Measurements from ENCODE around the gene AK8. TPM values are rescaled to one million over a fixed set of nuclear protein-coding genes. Genes with fewer than 3 reads are reported as not detected.

Gene AK8
- total RNA-seq, 1 experiment from 2014 or later = not detected

GRCh38 chr9:132797861-132798659 is 80.0 kb downstream of the AK8 start:
- Histone ChIP-seq H3K4me3 (ENCODE audit: low read depth, low read length, poor library complexity, severe bottlenecking) (no peak overlapping the region), H3K4me1 (ENCODE audit: insufficient read depth, low read length, poor library complexity, severe bottlenecking) (peaks cover 3% of the 10 kb centered on the region), H3K27me3 (replicated peaks; ENCODE audit: insufficient read depth, low read depth, low read length, poor library complexity) (peaks cover 22% of the 10 kb centered on the region), H3K36me3 (ENCODE audit: insufficient read depth, low read length, poor library complexity, severe bottlenecking) (no peaks in the 10 kb centered on the region), H3K9me3 (ENCODE audit: low read depth, low read length, poor library complexity, severe bottlenecking) (no peaks in the 10 kb centered on the region), H3K27ac (ENCODE audit: low read depth, low read length, poor library complexity, severe bottlenecking) (no peak overlapping the region)
- intact Hi-C loops (cut with micrococcal nuclease; ENCODE audit: unreplicated experiment) = no loop called here
- no TSS peak for BruUV-seq (replicated peaks)
- POLR2A ChIA-PET (ENCODE audit: low non-redundant PET) = no interaction called here
- TF ChIP-seq CTCF (conservative IDR thresholded peaks at IDR 0.05; ENCODE audit: low read depth, low read length) (no peak), EZH2 (IDR thresholded peaks at IDR 0.05; ENCODE audit: borderline replicate concordance, low read depth, low read length, poor library complexity, severe bottlenecking) (no peak)
- DNase-seq (ENCODE audit: low spot score) = no peak
- CTCF ChIA-PET = interaction anchor here (0.7 kb wide), 1 partner anchor 105 kb away, joined by 4 read pairs; no protein-coding TSS in a partner anchor

- Histone ChIP-seq H3K4me3 (ENCODE audit: low read depth, low read length, poor library complexity, severe bottlenecking) (no peak overlapping the region), H3K4me1 (ENCODE audit: insufficient read depth, low read length, poor library complexity, severe bottlenecking) (peaks cover 3% of the 10 kb centered on the region), H3K27ac (ENCODE audit: low read depth, low read length, poor library complexity, severe bottlenecking) (no peak overlapping the region), H3K27me3 (replicated peaks; ENCODE audit: insufficient read depth, low read depth, low read length, poor library complexity) (peaks cover 16% of the 10 kb centered on the region), H3K9me3 (ENCODE audit: low read depth, low read length, poor library complexity, severe bottlenecking) (no peaks in the 10 kb centered on the region), H3K36me3 (ENCODE audit: insufficient read depth, low read length, poor library complexity, severe bottlenecking) (no peaks in the 10 kb centered on the region)
- intact Hi-C loops (cut with micrococcal nuclease; ENCODE audit: unreplicated experiment) = no loop called here
- ChIA-PET POLR2A (ENCODE audit: low non-redundant PET) (no interaction called here), CTCF (no interaction called here)
- TF ChIP-seq CTCF (conservative IDR thresholded peaks at IDR 0.05; ENCODE audit: low read depth, low read length) = no peak
- no peak for TF ChIP-seq EZH2 (IDR thresholded peaks at IDR 0.05; ENCODE audit: borderline replicate concordance, low read depth, low read length, poor library complexity, severe bottlenecking)
- DNase-seq (ENCODE audit: low spot score) = no peak
- BruUV-seq (replicated peaks) = no TSS peak
These were observed 82.4 kb downstream of the AK8 start for GRCh38 chr9:132795511-132796303.

GRCh38 chr9:132794730-132795380 is 83.2 kb downstream of the AK8 start:
- ChIA-PET CTCF (no interaction called here), POLR2A (ENCODE audit: low non-redundant PET) (no interaction called here)
- no peaks in the 10 kb centered on the region for H3K9me3 ChIP-seq (ENCODE audit: low read depth, low read length, poor library complexity, severe bottlenecking)
- H3K4me1 ChIP-seq (ENCODE audit: insufficient read depth, low read length, poor library complexity, severe bottlenecking) = peaks cover under 1% of the 10 kb centered on the region
- TF ChIP-seq EZH2 (IDR thresholded peaks at IDR 0.05; ENCODE audit: borderline replicate concordance, low read depth, low read length, poor library complexity, severe bottlenecking) (no peak), CTCF (conservative IDR thresholded peaks at IDR 0.05; ENCODE audit: low read depth, low read length) (no peak)
- intact Hi-C loops (cut with micrococcal nuclease; ENCODE audit: unreplicated experiment) = no loop called here
- no peak overlapping the region for H3K4me3 ChIP-seq (ENCODE audit: low read depth, low read length, poor library complexity, severe bottlenecking)
- no TSS peak for BruUV-seq (replicated peaks)
- H3K27ac ChIP-seq (ENCODE audit: low read depth, low read length, poor library complexity, severe bottlenecking) = no peak overlapping the region
- H3K36me3 ChIP-seq (ENCODE audit: insufficient read depth, low read length, poor library complexity, severe bottlenecking) = no peaks in the 10 kb centered on the region
- H3K27me3 ChIP-seq (replicated peaks; ENCODE audit: insufficient read depth, low read depth, low read length, poor library complexity) = peaks cover 16% of the 10 kb centered on the region
- no peak for DNase-seq (ENCODE audit: low spot score)
